Erythroblast (primary cell): Measurements from ENCODE around the gene BCDIN3D.
"Not testable (repeated sequence)": the region's sequence is repeated elsewhere in the genome, so short reads cannot be mapped to it uniquely, and the experiment has no call there.

Experiments used
- DNase-seq, 2 experiments: peaks; one replicate each; lab custom pipeline; 2025; lab: John Stamatoyannopoulos, UW
- GATA1 ChIP-seq: IDR thresholded peaks from 2 replicates; pipeline ENCODE4 v1.6.1; 2011; ENCODE audit warnings: low read depth, mild to moderate bottlenecking, control low read depth, low read length, moderate library complexity
- POLR2A ChIP-seq: IDR thresholded peaks from 2 replicates; pipeline ENCODE4 v1.6.1; 2011; ENCODE audit warnings: mild to moderate bottlenecking, low read length

Gene BCDIN3D

GRCh38 chr12:49872381-49872780 lies 29.5 kb upstream of the BCDIN3D start:
- TF ChIP-seq GATA1 (no peak), POLR2A (no peak)
- DNase-seq = no peak

DNA sequence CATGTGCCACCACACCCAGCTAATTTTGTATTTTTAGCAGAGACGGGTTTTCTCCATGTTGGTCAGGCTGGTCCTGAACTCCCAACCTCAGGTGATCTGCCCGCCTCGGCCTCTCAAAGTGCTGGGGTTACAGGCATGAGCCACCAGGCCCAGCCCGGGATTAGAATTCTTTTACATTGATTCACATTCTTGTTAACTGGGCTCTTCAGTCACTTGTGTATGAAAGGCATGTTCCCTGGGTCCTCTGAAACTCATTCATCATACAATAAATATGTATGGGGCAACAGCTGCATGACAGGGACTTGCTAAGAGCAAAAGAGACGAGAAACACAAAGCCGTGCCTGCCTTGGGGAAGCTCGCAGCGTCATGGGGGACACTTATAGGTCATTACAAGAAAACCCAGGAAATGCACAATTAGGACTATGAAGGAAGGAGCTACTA lies 28.9 kb upstream of the BCDIN3D start:
- not testable (repeated sequence) for DNase-seq

GRCh38 chr12:49871263-49871561 lies 28.3 kb upstream of the BCDIN3D start:
- no peak for DNase-seq
- TF ChIP-seq GATA1 = no peak

GRCh38 chr12:49870501-49871262 lies 27.8 kb upstream of the BCDIN3D start:
- DNase-seq = no peak
- TF ChIP-seq POLR2A (no peak), GATA1 (no peak)

DNA sequence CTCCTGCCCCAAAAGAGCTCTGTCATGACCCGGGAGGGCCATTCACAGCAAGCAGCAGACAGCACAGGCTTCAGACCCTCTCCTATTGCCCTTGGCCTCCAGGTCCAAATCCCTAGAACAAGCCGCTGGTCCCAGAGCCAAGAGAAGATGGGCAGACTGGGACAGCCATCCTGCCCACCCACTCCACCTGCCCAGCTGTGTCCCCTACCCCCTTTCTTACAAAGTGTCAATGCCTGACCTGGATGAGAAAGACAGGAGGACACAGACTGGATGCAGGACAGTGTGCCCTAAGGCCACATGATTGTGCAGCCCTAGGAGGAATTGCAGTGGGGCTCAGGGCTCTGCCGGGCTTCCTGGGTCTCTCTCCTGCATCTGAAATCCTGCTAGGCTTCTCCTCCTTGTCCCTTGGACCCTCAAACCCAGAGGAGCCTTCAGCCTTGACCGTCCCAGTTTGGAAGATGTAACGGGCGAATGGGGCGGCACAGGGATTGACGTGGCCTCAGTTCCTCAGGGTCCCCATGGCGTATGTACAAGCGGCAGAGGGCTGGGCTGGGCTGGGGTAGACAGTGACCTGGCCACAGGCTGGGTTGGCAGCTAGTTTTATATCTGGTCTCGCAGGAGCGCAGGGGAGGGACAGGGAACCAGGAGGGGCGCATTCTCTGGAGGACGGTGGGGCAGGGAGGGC lies 27.1 kb upstream of the BCDIN3D start:
- TF ChIP-seq GATA1 = no peak
- TF ChIP-seq POLR2A = no peak
- no peak for DNase-seq

- DNase-seq = peak; percentile 96 to 99
- TF ChIP-seq GATA1 (peak; percentile 98), POLR2A (no peak)
Measured at GRCh38 chr12:49868952-49869815, 26.3 kb upstream of the BCDIN3D start.

GRCh38 chr12:49868449-49868848 lies 25.5 kb upstream of the BCDIN3D start:
- DNase-seq = no peak
- TF ChIP-seq POLR2A (no peak), GATA1 (no peak)

GRCh38 chr12:49867570-49868341 lies 24.9 kb upstream of the BCDIN3D start:
- DNase-seq = peak in 1 of 2 experiments; percentile 42
- no peak for TF ChIP-seq POLR2A
- TF ChIP-seq GATA1 = no peak

DNA sequence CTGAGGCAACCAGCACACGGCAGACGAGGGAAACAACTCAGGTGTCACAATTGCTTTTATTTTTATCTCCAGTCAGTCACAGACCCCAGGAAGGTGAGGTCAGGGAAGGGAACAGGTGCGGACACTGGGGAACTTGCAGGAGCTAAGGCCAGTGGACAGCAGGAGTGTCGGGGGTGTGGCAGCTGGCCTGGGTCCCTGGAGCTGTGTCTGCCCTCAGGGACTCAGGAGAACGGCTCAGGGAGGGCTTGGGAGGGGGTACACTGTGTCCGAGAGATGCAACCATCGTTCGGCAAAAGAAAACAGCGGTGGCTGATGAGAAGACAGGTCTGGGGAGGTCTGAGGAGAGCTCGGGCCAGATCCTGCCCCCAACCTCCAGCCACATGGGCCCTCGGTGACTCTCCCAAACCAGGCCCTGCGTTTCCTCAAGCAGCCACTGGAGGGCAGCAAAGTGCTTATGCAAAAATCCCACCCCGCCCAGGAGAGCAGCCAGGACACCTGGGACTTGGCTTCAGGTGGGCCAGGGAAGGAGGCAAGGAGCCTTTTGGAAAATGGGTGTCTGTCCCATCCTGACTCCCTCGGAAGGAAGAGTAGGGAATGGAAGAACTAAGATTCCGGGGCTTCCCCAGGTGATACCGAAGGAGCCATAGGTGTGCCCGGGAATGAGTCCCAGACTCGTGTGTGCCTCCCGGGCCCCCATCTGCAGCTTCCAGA lies 24.1 kb upstream of the BCDIN3D start:
- TF ChIP-seq GATA1 (no peak), POLR2A (no peak)
- peak; percentile 74 to 87 for DNase-seq

DNA sequence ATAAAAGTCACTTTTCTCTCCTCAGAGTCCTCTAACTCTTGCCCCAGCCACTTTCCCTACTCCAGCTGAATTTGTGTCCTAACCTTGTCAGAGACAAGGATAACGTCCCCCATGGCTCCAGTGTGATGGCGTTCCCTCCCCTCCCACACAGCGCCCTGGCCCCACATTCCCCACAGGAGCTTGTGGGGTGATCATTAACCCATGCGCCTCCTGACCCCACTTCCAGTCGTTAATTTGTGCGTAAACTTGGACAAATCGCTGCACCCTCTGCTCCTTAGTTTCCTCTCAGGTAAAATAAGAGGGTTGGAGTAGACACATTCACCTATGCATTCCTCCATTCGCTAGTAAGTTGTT lies 22.9 kb upstream of the BCDIN3D start:
- DNase-seq = no peak
- TF ChIP-seq POLR2A (no peak), GATA1 (no peak)

DNA sequence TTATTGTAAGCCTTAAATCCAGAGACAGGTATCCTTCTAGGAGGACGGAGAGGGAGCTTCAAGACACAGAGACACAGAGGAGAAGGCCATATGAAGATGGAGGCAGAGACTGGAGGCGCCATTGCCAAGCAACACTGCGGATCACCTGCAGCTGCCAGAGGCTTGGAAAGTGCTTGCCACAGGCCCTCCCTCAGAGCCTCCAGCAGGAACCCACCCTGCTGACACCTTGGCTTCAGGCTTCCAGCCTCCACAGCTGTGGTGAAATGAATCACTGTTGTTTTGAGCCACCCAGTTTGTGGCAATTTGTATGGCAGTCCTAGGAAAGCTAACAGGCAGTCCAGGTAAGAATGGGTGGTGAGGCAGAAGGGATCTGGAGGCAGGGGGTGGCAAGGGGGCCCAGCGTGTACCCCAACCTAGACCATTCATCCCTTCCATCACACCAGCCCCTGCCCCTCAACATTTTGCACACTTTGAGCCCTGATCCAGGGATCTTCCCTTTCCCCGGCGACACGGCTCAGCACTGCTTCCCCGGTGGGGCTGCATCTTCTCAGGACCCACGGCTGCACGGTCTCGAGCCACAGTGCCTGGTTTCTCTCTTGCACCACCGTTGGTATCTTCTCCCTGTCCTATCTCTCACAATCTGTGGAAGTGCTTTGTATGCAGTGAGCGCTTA lies 22.3 kb upstream of the BCDIN3D start:
- DNase-seq = no peak
- no peak for TF ChIP-seq GATA1
- TF ChIP-seq POLR2A = no peak

DNA sequence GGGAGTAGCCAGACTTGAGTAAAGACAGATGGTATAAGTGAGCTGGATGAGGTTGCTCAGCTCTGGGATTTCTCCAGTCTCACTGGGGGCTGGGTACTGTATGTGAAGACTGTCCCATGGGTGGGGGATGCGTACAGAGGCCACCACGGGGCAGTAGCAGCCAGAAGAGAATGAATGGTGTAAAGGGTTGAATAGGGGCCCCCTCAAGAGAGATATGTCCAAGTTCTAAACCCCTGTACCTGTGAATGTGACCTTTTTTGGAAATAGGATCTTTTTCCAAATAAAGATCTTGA lies 21.8 kb upstream of the BCDIN3D start:
- DNase-seq = no peak
- TF ChIP-seq GATA1 = no peak
- TF ChIP-seq POLR2A = no peak
